GM21390 (cell line): ENCODE data around the gene DIP2C.
"Not testable (repeated sequence)": the region's sequence is repeated elsewhere in the genome, so short reads cannot be mapped to it uniquely, and the experiment has no call there.

ENCODE experiments used
- ATAC-seq: cut with Tn5 transposase; IDR thresholded peaks from one replicate; pipeline ENCODE4 v1.9.1; 2021; ENCODE audit not compliant: unreplicated experiment

The DIP2C gene

GRCh38 chr10:543862-544822 is 145.3 kb downstream of the DIP2C start:
- no peak for ATAC-seq

- no peak for ATAC-seq
Observed at GRCh38 chr10:543131-543530, 146.3 kb downstream of the DIP2C start.

- ATAC-seq, result peak; percentile 65
Observed at GRCh38 chr10:541750-542371, 147.6 kb downstream of the DIP2C start.

GRCh38 chr10:541041-541440 is 148.4 kb downstream of the DIP2C start:
- no peak for ATAC-seq

GRCh38 chr10:538895-539294 is 150.6 kb downstream of the DIP2C start:
- ATAC-seq, result no peak

GRCh38 chr10:536935-537334 is 152.5 kb downstream of the DIP2C start:
- ATAC-seq, result no peak

GRCh38 chr10:536371-536925 is 153.0 kb downstream of the DIP2C start:
- ATAC-seq, result no peak

GRCh38 chr10:535952-536351 is 153.5 kb downstream of the DIP2C start:
- ATAC-seq, result no peak

- ATAC-seq, result no peak
Observed at GRCh38 chr10:535051-535450, 154.4 kb downstream of the DIP2C start.

- ATAC-seq, result no peak
Observed at GRCh38 chr10:534047-534566, 155.4 kb downstream of the DIP2C start.

- ATAC-seq, result no peak
Observed at GRCh38 chr10:533611-534010, 155.9 kb downstream of the DIP2C start.

- no peak for ATAC-seq
Observed at GRCh38 chr10:533186-533585, 156.3 kb downstream of the DIP2C start.

- not testable (repeated sequence) for ATAC-seq
Observed at GRCh38 chr10:532331-532730, 157.1 kb downstream of the DIP2C start.

GRCh38 chr10:531541-531940 is 157.9 kb downstream of the DIP2C start:
- no peak for ATAC-seq

- ATAC-seq, result no peak
Observed at GRCh38 chr10:530717-531116, 158.8 kb downstream of the DIP2C start.

- ATAC-seq, result no peak
Observed at GRCh38 chr10:529468-530230, 159.8 kb downstream of the DIP2C start.

- no peak for ATAC-seq
Observed at GRCh38 chr10:528173-529165, 161.0 kb downstream of the DIP2C start.

GRCh38 chr10:527416-527815 is 162.1 kb downstream of the DIP2C start:
- ATAC-seq, result no peak

GRCh38 chr10:526651-527312 is 162.7 kb downstream of the DIP2C start:
- no peak for ATAC-seq
